Thoracic aorta (tissue), 2 donors: ENCODE measurements around the gene HAX1. TPM values are rescaled to one million over a fixed set of nuclear protein-coding genes. Genes with fewer than 3 reads are reported as not detected.
"Not testable (repeated sequence)": the region's sequence is repeated elsewhere in the genome, so short reads cannot be mapped to it uniquely, and the experiment has no call there.

Experiments
- ATAC-seq: fragments of 150-250 bp; one replicate; pipeline ENCODE4 v1.8.0; 2017; ENCODE audit warnings: low read depth; ENCODE audit not compliant: insufficient number of reproducible peaks, low FRiP score
- DNase-seq: peaks from one replicate; pipeline ENCODE4 v3.0.0-alpha.2; 2020; ENCODE audit warnings: low spot score
- H3K27ac ChIP-seq, 2 donors: fragments of 200-600 bp; sonication (generic); 1 replicate in 1 of 2; 2 replicates in 1 of 2; pipeline ENCODE4 v1.5.1; 2016; ENCODE audit warnings: mild to moderate bottlenecking in 2 of 2, moderate library complexity in 2 of 2
- H3K27me3 ChIP-seq: fragments of 200-600 bp; sonication (generic); replicated peaks from 2 replicates; pipeline ENCODE4 v1.6.0; 2016; ENCODE audit warnings: mild to moderate bottlenecking; ENCODE audit not compliant: insufficient read depth
- H3K36me3 ChIP-seq: fragments of 200-600 bp; sonication (generic); one replicate; pipeline ENCODE4 v1.5.1; 2016
- H3K4me1 ChIP-seq, 2 donors: fragments of 200-600 bp; sonication (generic); 1 replicate in 1 of 2; 2 replicates in 1 of 2; pipeline versions ENCODE4 v1.5.1 to v1.6.0; 2016; ENCODE audit warnings: low read depth in 2 of 2, mild to moderate bottlenecking in 1 of 2; ENCODE audit not compliant: control insufficient read depth in 1 of 2
- H3K4me3 ChIP-seq: fragments of 200-600 bp; sonication (generic); 2 replicates; pipeline ENCODE4 v1.5.1; 2016; ENCODE audit warnings: mild to moderate bottlenecking
- H3K9me3 ChIP-seq: fragments of 200-600 bp; sonication (generic); 2 replicates; pipeline ENCODE4 v1.5.1; 2016
- CTCF ChIP-seq: fragments of 200-600 bp; sonication (generic); IDR thresholded peaks from one replicate; pipeline ENCODE4 v1.5.1; 2019; ENCODE audit warnings: antibody characterized with exemption
- total RNA-seq, 2 donors: library from RNA; depleted of rRNA; stranded (reverse); fragments of >200 nt; gene quantifications; one replicate each; pipeline versions ENCODE4 v1.1.0 to v1.2.3, GENCODE V29; 2016

The HAX1 gene
- 10 to 100 TPM; 82.4 to 91.4 TPM for total RNA-seq

- Histone ChIP-seq H3K4me3 (peak within 1 kb of the TSS; percentile 84), H3K27me3 (no peaks in the 10 kb centered on the region), H3K4me1 (peaks cover 9 to 15% of the 10 kb centered on the region in 2 donors), H3K9me3 (no peaks in the 10 kb centered on the region), H3K36me3 (peaks cover 28% of the 10 kb centered on the region), H3K27ac (peak within 1 kb of the TSS; percentile 77 to 88)
- TF ChIP-seq CTCF = peak; percentile 65
- ATAC-seq (peak; percentile 77), DNase-seq (peak; percentile 76)
Measured at GRCh38 chr1:154272217-154272998, at the start of gene HAX1. Gene HAX1 (plus strand): TSS chr1:154272629. CDS start chr1:154272724, 95 bp downstream.

GRCh38 chr1:154222918-154223317 is 49.5 kb upstream of the HAX1 start:
- Histone ChIP-seq H3K9me3 (no peaks in the 10 kb centered on the region), H3K27me3 (no peaks in the 10 kb centered on the region), H3K4me3 (no peak overlapping the region), H3K36me3 (peaks cover 20% of the 10 kb centered on the region), H3K4me1 (peaks cover 23 to 53% of the 10 kb centered on the region in 2 donors), H3K27ac (no peak overlapping the region)
- ATAC-seq (no peak), DNase-seq (no peak)
- TF ChIP-seq CTCF = no peak

- TF ChIP-seq CTCF = no peak
- H3K27me3 ChIP-seq = no peaks in the 10 kb centered on the region
- no peak overlapping the region for H3K27ac ChIP-seq
- peaks cover 22% of the 10 kb centered on the region for H3K36me3 ChIP-seq
- no peaks in the 10 kb centered on the region for H3K9me3 ChIP-seq
- peaks cover 16 to 46% of the 10 kb centered on the region in 2 donors for H3K4me1 ChIP-seq
- no peak for ATAC-seq
- H3K4me3 ChIP-seq = no peak overlapping the region
- DNase-seq = no peak
Measured at GRCh38 chr1:154223621-154224020, 48.8 kb upstream of the HAX1 start.

GRCh38 chr1:154225370-154225769 is 47.1 kb upstream of the HAX1 start:
- Histone ChIP-seq H3K4me1 (peaks cover 6 to 35% of the 10 kb centered on the region in 2 donors), H3K27ac (no peak overlapping the region), H3K36me3 (peaks cover 36% of the 10 kb centered on the region), H3K27me3 (no peaks in the 10 kb centered on the region), H3K9me3 (no peaks in the 10 kb centered on the region), H3K4me3 (no peak overlapping the region)
- DNase-seq (no peak), ATAC-seq (no peak)
- TF ChIP-seq CTCF = no peak

GRCh38 chr1:154231112-154231511 is 41.3 kb upstream of the HAX1 start:
- not testable (repeated sequence) for ATAC-seq, H3K4me3 ChIP-seq, H3K4me1 ChIP-seq, H3K9me3 ChIP-seq, H3K27ac ChIP-seq, H3K27me3 ChIP-seq, DNase-seq
- peaks cover 64% of the 10 kb centered on the region for H3K36me3 ChIP-seq

- H3K4me3 ChIP-seq, DNase-seq, H3K27me3 ChIP-seq, ATAC-seq, H3K27ac ChIP-seq, H3K9me3 ChIP-seq, H3K4me1 ChIP-seq: not testable (repeated sequence)
- peaks cover 72% of the 10 kb centered on the region for H3K36me3 ChIP-seq
Measured at GRCh38 chr1:154233127-154233526, 39.3 kb upstream of the HAX1 start.
